Measurements from ENCODE around the gene NUP93.

NUP93 gene

DNA sequence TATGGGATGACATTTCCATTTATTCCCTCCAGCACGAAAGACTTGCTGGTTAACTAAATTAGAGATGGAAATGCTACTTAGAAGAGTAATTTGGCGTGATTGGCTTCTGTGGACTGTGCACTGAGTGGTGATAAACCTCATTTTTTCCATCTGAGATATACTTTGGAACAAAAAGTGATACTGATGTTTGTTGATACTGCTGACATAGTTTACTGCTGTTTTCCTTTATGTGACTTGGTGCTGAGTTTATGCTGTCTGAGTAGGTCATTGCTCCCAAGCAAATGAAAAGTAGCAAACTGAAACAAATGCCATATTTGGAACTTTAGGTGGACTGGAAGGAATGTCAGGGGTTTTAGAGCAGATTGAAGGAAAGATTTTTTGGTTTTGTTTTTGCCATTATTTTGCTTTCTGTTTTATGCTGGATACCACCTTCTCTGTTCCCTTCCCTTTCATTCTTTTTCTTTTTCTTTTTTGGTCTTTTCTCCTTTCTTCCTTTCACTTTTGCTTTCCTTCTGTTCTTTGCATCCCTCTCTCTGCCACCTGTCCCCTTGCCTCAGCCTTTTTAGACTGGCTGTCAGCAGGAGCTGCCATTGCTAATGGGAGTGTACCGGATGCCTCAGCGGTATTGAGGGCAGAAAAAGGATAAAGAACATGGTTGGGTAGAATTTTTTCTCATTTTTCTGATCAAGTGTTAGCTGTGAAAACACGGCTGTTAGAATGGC lies 41.8 kb downstream of the NUP93 start:
- H3K4me3 ChIP-seq (ENCODE audit: low read depth in 1 of 2, low read length in 2 of 2) = peak overlapping the region in 1 of 2 experiments; percentile 21; a peak in 2 of 4 replicates
- H2AFZ ChIP-seq (ENCODE audit: low read depth, low read length) = no peak overlapping the region
- TF ChIP-seq, protein P1, sequence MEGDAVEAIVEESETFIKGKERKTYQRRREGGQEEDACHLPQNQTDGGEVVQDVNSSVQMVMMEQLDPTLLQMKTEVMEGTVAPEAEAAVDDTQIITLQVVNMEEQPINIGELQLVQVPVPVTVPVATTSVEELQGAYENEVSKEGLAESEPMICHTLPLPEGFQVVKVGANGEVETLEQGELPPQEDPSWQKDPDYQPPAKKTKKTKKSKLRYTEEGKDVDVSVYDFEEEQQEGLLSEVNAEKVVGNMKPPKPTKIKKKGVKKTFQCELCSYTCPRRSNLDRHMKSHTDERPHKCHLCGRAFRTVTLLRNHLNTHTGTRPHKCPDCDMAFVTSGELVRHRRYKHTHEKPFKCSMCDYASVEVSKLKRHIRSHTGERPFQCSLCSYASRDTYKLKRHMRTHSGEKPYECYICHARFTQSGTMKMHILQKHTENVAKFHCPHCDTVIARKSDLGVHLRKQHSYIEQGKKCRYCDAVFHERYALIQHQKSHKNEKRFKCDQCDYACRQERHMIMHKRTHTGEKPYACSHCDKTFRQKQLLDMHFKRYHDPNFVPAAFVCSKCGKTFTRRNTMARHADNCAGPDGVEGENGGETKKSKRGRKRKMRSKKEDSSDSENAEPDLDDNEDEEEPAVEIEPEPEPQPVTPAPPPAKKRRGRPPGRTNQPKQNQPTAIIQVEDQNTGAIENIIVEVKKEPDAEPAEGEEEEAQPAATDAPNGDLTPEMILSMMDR (IDR thresholded peaks at IDR 0.05; ENCODE audit: borderline replicate concordance, extremely low read depth, low read length, poor library complexity, severe bottlenecking) = no peak
- no peak for TF ChIP-seq EZH2 (IDR thresholded peaks at IDR 0.05; ENCODE audit: borderline replicate concordance, low read depth, low read length, severe bottlenecking)
- H3K9me3 ChIP-seq (ENCODE audit: insufficient read depth, low read length, severe bottlenecking) = no peaks in the 10 kb centered on the region
- no peak overlapping the region for H3K9ac ChIP-seq (ENCODE audit: low read depth, low read length)
- H3K27ac ChIP-seq (ENCODE audit: low read length) = peak overlapping the region; percentile 71
- H4K20me1 ChIP-seq (ENCODE audit: insufficient read depth, low read length) = peaks cover 21% of the 10 kb centered on the region; the same call in 1 of the 2 replicates
- peaks cover 64% of the 10 kb centered on the region for H3K79me2 ChIP-seq (ENCODE audit: insufficient read depth, low read length)
- DNase-seq (peak; percentile 72), ATAC-seq (ENCODE audit: insufficient read depth, low read depth) (peak; percentile 98)
- H3K36me3 ChIP-seq (ENCODE audit: insufficient read depth, low read length) = peaks cover 11% of the 10 kb centered on the region
- peak overlapping the region; percentile 53 for H3K4me2 ChIP-seq (ENCODE audit: insufficient read depth, low read length)
- H3K27me3 ChIP-seq (ENCODE audit: insufficient read depth, low read length, poor library complexity) = no peaks in the 10 kb centered on the region
- peaks cover 31% of the 10 kb centered on the region for H3K4me1 ChIP-seq (ENCODE audit: insufficient read depth, low read length)

DNA sequence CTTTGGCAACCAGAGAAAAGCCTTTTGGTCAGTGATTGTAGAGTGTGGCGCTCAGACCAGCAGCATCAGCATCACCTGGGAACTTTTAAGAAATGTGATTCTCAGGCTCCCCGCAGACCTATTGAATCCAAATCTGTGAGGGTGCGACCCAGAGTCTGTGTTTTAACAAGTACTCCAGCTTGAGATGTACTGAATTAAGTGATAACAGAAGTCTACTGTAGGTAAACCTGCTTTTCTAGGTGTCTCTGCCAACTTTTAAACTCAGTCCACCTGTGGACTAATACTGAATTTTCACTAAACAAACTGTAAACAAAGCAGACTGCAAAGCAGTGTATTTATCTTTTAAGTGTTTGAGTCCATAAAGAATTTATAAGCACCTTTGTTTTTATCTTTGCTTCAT lies 43.6 kb downstream of the NUP93 start:
- ATAC-seq (ENCODE audit: insufficient read depth, low read depth) = no peak
- Histone ChIP-seq H3K36me3 (ENCODE audit: insufficient read depth, low read length) (0 out of 2 replicates have a peak, but pooled peaks cover 5% of the 10 kb centered on the region), H3K79me2 (ENCODE audit: insufficient read depth, low read length) (peaks cover 77% of the 10 kb centered on the region), H3K27ac (ENCODE audit: low read length) (no peak overlapping the region), H4K20me1 (ENCODE audit: insufficient read depth, low read length) (peaks cover 19% of the 10 kb centered on the region; the same call in 1 of the 2 replicates), H3K4me3 (ENCODE audit: low read depth in 1 of 2, low read length in 2 of 2) (no peak overlapping the region), H3K4me1 (ENCODE audit: insufficient read depth, low read length) (peaks cover 36% of the 10 kb centered on the region), H3K9ac (ENCODE audit: low read depth, low read length) (no peak overlapping the region), H3K4me2 (ENCODE audit: insufficient read depth, low read length) (no peak overlapping the region), H3K9me3 (ENCODE audit: insufficient read depth, low read length, severe bottlenecking) (no peaks in the 10 kb centered on the region), H3K27me3 (ENCODE audit: insufficient read depth, low read length, poor library complexity) (no peaks in the 10 kb centered on the region), H2AFZ (ENCODE audit: low read depth, low read length) (no peak overlapping the region)
- no peak for DNase-seq
- TF ChIP-seq EZH2 (IDR thresholded peaks at IDR 0.05; ENCODE audit: borderline replicate concordance, low read depth, low read length, severe bottlenecking) = no peak
- TF ChIP-seq, protein P1 (IDR thresholded peaks at IDR 0.05; ENCODE audit: borderline replicate concordance, extremely low read depth, low read length, poor library complexity, severe bottlenecking) = no peak

DNA sequence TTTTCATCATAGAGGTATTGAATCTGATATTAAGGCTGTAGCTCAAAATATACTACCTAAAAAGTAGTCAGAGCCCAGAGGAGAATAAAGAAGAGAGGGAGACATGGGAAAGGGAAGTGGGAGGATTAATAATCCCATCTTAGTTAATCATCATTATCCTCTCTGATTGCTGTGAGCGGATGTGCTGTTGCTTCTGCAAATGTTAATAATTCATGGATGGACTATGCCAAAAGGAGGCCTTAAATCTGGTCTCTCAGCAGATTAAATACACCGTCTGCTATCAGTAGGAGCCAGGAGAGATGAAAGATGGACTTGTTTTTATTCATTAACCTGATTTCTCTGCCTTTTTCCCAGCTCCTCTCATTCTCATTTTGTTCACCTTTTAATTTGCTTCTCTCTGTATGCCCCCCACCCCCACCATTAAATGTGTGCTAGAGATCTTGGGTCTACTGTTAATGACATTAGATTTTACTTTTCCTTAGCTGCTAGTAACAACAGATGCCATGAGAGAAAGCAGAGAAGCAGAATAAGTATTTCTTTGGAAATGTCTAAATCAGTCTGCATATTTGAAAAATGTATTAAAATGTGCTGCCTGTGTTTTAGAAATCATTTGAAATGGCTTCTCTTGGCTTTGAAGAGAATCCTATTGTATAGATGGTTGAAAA lies 44.2 kb downstream of the NUP93 start:
- Histone ChIP-seq H3K4me1 (ENCODE audit: insufficient read depth, low read length) (peaks cover 43% of the 10 kb centered on the region), H3K79me2 (ENCODE audit: insufficient read depth, low read length) (peaks cover 82% of the 10 kb centered on the region), H3K9ac (ENCODE audit: low read depth, low read length) (no peak overlapping the region), H3K27me3 (ENCODE audit: insufficient read depth, low read length, poor library complexity) (no peaks in the 10 kb centered on the region), H3K4me3 (ENCODE audit: low read depth in 1 of 2, low read length in 2 of 2) (no peak overlapping the region), H3K27ac (ENCODE audit: low read length) (no peak overlapping the region), H3K9me3 (ENCODE audit: insufficient read depth, low read length, severe bottlenecking) (no peaks in the 10 kb centered on the region), H3K36me3 (ENCODE audit: insufficient read depth, low read length) (0 out of 2 replicates have a peak, but pooled peaks cover 5% of the 10 kb centered on the region), H2AFZ (ENCODE audit: low read depth, low read length) (no peak overlapping the region), H4K20me1 (ENCODE audit: insufficient read depth, low read length) (peaks cover 19% of the 10 kb centered on the region; the same call in 1 of the 2 replicates), H3K4me2 (ENCODE audit: insufficient read depth, low read length) (no peak overlapping the region)
- ATAC-seq (ENCODE audit: insufficient read depth, low read depth) (no peak), DNase-seq (no peak)
- no peak for TF ChIP-seq EZH2 (IDR thresholded peaks at IDR 0.05; ENCODE audit: borderline replicate concordance, low read depth, low read length, severe bottlenecking)
- TF ChIP-seq, protein P1 (IDR thresholded peaks at IDR 0.05; ENCODE audit: borderline replicate concordance, extremely low read depth, low read length, poor library complexity, severe bottlenecking) = no peak

Data from DND-41 (cell line).